Measurements from ENCODE around the gene ZFHX3.
"Not testable (repeated sequence)": the region's sequence is repeated elsewhere in the genome, so short reads cannot be mapped to it uniquely, and the experiment has no call there.

DNA sequence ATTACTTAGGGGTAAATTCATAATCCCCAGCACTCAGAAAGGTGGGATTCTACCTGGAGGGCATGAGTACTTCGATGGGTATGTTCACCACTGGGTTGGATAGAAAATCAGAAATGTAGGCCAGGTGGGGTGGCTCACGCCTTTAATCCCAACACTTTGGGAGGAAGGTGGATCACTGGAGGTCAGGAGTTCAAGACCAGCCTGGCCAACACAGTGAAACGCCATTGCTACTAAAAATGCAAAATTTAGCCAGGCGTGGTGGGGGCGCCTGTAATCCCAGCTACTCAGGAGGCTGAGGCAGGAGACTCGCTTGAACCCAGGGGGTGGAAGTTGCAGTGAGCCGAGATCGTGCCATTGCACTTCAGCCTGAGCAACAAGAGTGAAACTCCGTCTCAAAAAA is 24.1 kb upstream of the ZFHX3 start:
- not testable (repeated sequence) for TF ChIP-seq EZH2 (IDR thresholded peaks at IDR 0.05; ENCODE audit: insufficient read depth, poor library complexity, severe bottlenecking); EZH2phosphoT487 (IDR thresholded peaks at IDR 0.05; ENCODE audit: insufficient read depth, low read depth)

Measured in GM23248 (cell line).